Tibial nerve (tissue), 4 donors: Measurements from ENCODE around the gene TMF1. TPM values are rescaled to one million over a fixed set of nuclear protein-coding genes. Genes with fewer than 3 reads are reported as not detected.
A peak's percentile ranks its signal among the peaks of the same experiment; 100 is the strongest.

Experiments used
- DNase-seq, 2 donors: peaks; one replicate each; pipeline ENCODE4 v3.0.0-alpha.2; 2019; ENCODE audit warnings: low spot score in 2 of 2
- H3K27ac ChIP-seq, 4 donors: fragments of 200-600 bp; sonication (generic) in 3 of 4; one replicate each; pipeline ENCODE4 v1.5.1; 2017 to 2019; ENCODE audit warnings: mild to moderate bottlenecking in 1 of 4
- H3K27me3 ChIP-seq, 2 donors: fragments of 200-600 bp; sonication (generic) in 1 of 2; one replicate each; pipeline versions ENCODE4 v1.5.1 to v1.6.0; 2017 to 2019
- H3K36me3 ChIP-seq, 3 donors: fragments of 200-600 bp; sonication (generic); one replicate each; pipeline ENCODE4 v1.5.1; 2018 to 2019
- H3K4me1 ChIP-seq, 4 donors: fragments of 200-600 bp; sonication (generic) in 3 of 4; one replicate each; pipeline ENCODE4 v1.5.1; 2017 to 2019
- H3K4me3 ChIP-seq, 4 donors: fragments of 200-600 bp; sonication (generic) in 3 of 4; one replicate each; pipeline ENCODE4 v1.5.1; 2017 to 2019; ENCODE audit warnings: mild to moderate bottlenecking in 1 of 4, moderate library complexity in 1 of 4
- H3K9me3 ChIP-seq, 4 donors: fragments of 200-600 bp; sonication (generic) in 3 of 4; one replicate each; pipeline ENCODE4 v1.5.1; 2017 to 2019
- EP300 ChIP-seq, 2 donors: sonication (generic); formaldehyde crosslinking; IDR thresholded peaks; one replicate each; pipeline ENCODE4 v1.6.1; 2017; ENCODE audit warnings: antibody characterized with exemption in 2 of 2, mild to moderate bottlenecking in 1 of 2
- POLR2A ChIP-seq, 2 donors: fragments of 450-650 bp; IDR thresholded peaks; one replicate each; pipeline ENCODE4 v1.6.1; 2017; ENCODE audit warnings: antibody characterized with exemption in 2 of 2, mild to moderate bottlenecking in 2 of 2, moderate library complexity in 2 of 2
- WGBS, 2 donors: methylation state at CpG; one replicate each; pipeline ENCODE4 v1.1.5; 2018; 5-methylcytosine and 5-hydroxymethylcytosine counted together
- total RNA-seq, 4 donors: library from RNA; depleted of rRNA; stranded (reverse); fragments of >200 nt; gene quantifications; one replicate each; pipeline ENCODE4 v1.1.0, GENCODE V29; 2016
- TF ChIP-seq, protein P1 (sequence below), 5 experiments: fragments of 200-600 bp in 3 of 5; fragments of 450-650 bp in 2 of 5; sonication (generic) in 3 of 5; IDR thresholded peaks; one replicate each; pipeline ENCODE4 v1.5.1; 2016 to 2019; ENCODE audit warnings: antibody characterized with exemption in 5 of 5, mild to moderate bottlenecking in 3 of 5, moderate library complexity in 2 of 5

TMF1 gene
- total RNA-seq, 4 donors from 2014 or later, result 24.7 to 33.5 (median 33.0) TPM

DNA sequence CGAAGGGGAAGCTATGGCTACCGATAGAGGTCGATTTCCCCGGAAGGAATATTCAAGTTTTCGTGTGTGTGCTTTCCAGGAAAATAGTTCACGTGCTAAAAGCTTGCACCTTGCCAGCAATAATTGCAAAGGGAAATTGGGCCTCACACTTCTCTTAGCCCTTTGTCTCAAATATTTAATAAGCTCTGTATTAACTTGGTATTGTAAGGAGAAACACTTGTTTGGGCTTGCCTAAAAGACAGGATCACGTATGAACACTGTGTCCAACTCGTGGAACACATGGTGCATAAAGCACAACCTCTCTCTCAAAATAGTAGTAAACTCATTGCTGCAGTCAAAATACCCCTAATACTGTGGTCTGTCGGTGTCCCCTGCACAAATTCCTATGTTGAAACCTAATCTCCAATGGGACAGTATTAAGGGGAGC, 352 bp upstream of the TMF1 start:
- no peak for DNase-seq
- Histone ChIP-seq H3K4me3 (peak overlapping the region; percentile 75 to 92 (median 81)), H3K27me3 (no peaks in the 10 kb centered on the region), H3K9me3 (no peaks in the 10 kb centered on the region), H3K4me1 (peaks cover 6 to 42% (median 21%) of the 10 kb centered on the region in 4 donors), H3K36me3 (peaks cover 0 to 50% (median 0%) of the 10 kb centered on the region in 3 donors), H3K27ac (peak overlapping the region; percentile 93 to 97 (median 94))
- TF ChIP-seq, protein P1, sequence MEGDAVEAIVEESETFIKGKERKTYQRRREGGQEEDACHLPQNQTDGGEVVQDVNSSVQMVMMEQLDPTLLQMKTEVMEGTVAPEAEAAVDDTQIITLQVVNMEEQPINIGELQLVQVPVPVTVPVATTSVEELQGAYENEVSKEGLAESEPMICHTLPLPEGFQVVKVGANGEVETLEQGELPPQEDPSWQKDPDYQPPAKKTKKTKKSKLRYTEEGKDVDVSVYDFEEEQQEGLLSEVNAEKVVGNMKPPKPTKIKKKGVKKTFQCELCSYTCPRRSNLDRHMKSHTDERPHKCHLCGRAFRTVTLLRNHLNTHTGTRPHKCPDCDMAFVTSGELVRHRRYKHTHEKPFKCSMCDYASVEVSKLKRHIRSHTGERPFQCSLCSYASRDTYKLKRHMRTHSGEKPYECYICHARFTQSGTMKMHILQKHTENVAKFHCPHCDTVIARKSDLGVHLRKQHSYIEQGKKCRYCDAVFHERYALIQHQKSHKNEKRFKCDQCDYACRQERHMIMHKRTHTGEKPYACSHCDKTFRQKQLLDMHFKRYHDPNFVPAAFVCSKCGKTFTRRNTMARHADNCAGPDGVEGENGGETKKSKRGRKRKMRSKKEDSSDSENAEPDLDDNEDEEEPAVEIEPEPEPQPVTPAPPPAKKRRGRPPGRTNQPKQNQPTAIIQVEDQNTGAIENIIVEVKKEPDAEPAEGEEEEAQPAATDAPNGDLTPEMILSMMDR (IDR thresholded peaks at IDR 0.05), result no peak
- TF ChIP-seq POLR2A (IDR thresholded peaks at IDR 0.05) (no peak), EP300 (IDR thresholded peaks at IDR 0.05) (no peak)
- 9 to 13% methylated on average over 9 of the region's 9 CpGs for WGBS, 2 donors

DNA sequence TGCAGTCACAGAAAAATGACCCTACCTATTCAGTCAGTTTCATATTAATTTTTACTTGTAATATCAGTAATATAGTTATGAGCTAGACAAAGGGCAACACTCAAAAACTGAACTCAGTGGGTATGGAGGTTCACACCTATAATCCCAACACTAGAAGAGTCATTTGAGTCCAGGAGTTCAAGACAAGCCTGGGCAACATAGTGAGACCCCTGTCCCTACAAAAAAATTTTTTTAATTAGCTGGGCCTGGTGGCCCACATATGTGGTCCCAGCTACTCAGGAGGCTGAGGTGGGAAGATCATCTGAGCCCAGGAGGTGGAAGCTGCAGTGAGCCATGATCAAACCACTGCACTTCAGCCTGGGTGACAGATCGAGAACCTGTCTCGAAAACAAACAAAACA, 3.1 kb downstream of the TMF1 start:
- H3K4me1 ChIP-seq, result peaks cover 6 to 66% (median 21%) of the 10 kb centered on the region in 4 donors
- DNase-seq, result no peak
- no peaks in the 10 kb centered on the region for H3K27me3 ChIP-seq
- no peaks in the 10 kb centered on the region for H3K9me3 ChIP-seq
- no peak overlapping the region for H3K27ac ChIP-seq
- H3K4me3 ChIP-seq, result no peak overlapping the region
- TF ChIP-seq POLR2A (IDR thresholded peaks at IDR 0.05), result no peak
- TF ChIP-seq EP300 (IDR thresholded peaks at IDR 0.05), result no peak
- TF ChIP-seq, protein P1 (IDR thresholded peaks at IDR 0.05), result no peak
- peaks cover 0 to 49% (median 0%) of the 10 kb centered on the region in 3 donors for H3K36me3 ChIP-seq
- WGBS, 2 donors, result 94 to 95% methylated on average over 2 of the region's 2 CpGs

DNA sequence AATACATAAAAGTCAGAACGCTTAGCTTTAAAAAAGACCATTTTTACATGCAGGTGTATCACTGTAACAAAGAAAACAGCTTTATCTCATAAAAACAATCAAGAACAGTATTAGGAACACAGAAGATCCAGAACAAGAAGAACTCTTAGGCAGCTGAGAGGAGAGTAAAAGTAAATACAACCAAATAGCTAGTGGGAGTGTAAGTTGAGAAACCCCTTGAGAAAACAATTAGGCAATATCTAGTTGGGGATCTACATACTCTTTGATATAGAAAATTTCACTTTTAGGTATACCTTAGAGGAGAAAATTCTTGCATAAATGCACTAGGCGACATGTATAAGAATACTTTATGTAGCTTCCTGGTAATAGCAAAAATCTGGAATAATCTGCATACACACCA, 7.5 kb downstream of the TMF1 start:
- H3K27me3 ChIP-seq, result no peaks in the 10 kb centered on the region
- TF ChIP-seq, protein P1 (IDR thresholded peaks at IDR 0.05), result no peak
- TF ChIP-seq EP300 (IDR thresholded peaks at IDR 0.05) (no peak), POLR2A (IDR thresholded peaks at IDR 0.05) (no peak)
- H3K27ac ChIP-seq, result no peak overlapping the region
- H3K9me3 ChIP-seq, result no peaks in the 10 kb centered on the region
- no peak for DNase-seq
- 90 to 95% methylated on average over 2 of the region's 2 CpGs for WGBS, 2 donors
- H3K4me3 ChIP-seq, result no peak overlapping the region
- peaks cover 0 to 84% (median 0%) of the 10 kb centered on the region in 3 donors for H3K36me3 ChIP-seq
- peaks cover 3 to 45% (median 5%) of the 10 kb centered on the region in 4 donors for H3K4me1 ChIP-seq

DNA sequence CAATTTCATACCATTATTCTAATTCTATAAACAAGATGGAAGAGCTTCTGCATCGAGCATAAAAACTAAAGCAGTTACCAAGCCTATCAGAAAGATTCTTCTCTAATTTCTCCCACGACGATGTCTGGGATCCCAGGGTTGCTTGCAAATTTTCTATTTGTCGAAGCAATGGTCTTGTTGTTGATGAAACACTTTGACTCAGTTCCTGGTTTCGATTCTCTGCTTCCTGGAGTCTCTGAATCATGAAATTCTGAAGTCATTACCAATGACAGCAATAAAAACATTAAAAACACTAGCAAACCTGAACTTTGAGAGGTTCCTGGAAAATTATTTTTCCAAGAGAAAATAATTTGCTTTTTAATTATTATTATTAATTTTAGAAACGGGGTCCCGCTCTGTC, 18.7 kb downstream of the TMF1 start:
- Histone ChIP-seq H3K4me3 (no peak overlapping the region), H3K36me3 (peaks cover 3 to 100% (median 18%) of the 10 kb centered on the region in 3 donors), H3K27me3 (no peaks in the 10 kb centered on the region), H3K4me1 (no peaks in the 10 kb centered on the region), H3K27ac (no peak overlapping the region), H3K9me3 (no peaks in the 10 kb centered on the region)
- TF ChIP-seq, protein P1 (IDR thresholded peaks at IDR 0.05), result no peak
- no peak for TF ChIP-seq EP300 (IDR thresholded peaks at IDR 0.05)
- TF ChIP-seq POLR2A (IDR thresholded peaks at IDR 0.05), result no peak
- DNase-seq, result no peak
- 83 to 90% methylated on average over 7 of the region's 7 CpGs for WGBS, 2 donors

DNA sequence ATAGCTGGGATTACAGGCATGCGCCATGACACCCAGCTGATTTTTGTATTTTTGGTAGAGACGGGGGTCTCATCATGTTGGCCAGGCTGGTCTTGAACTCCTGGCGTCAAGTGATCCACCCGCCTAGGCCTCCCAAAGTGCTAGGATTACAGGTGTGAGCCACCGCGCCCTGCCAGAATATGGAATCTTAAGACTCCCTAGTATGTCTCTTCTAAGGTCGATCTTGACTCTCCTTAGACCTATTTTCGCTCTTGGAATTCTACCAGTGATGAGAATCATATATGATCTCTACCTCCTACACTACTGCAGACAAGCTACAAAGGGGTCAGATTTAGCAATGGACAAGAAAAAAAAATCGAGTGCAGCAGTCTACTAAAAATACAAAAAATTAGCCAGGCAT, 19.4 kb downstream of the TMF1 start:
- 96 to 98% methylated on average over 9 of the region's 9 CpGs for WGBS, 2 donors
- H3K27ac ChIP-seq, result no peak overlapping the region
- peaks cover 3 to 98% (median 18%) of the 10 kb centered on the region in 3 donors for H3K36me3 ChIP-seq
- no peak overlapping the region for H3K4me3 ChIP-seq
- no peaks in the 10 kb centered on the region for H3K27me3 ChIP-seq
- DNase-seq, result no peak
- TF ChIP-seq POLR2A (IDR thresholded peaks at IDR 0.05) (no peak), EP300 (IDR thresholded peaks at IDR 0.05) (no peak)
- TF ChIP-seq, protein P1 (IDR thresholded peaks at IDR 0.05), result no peak
- no peaks in the 10 kb centered on the region for H3K4me1 ChIP-seq
- H3K9me3 ChIP-seq, result no peaks in the 10 kb centered on the region
